ENCODE measurements around the gene IPP. TPM values are rescaled to one million over a fixed set of nuclear protein-coding genes. Genes with fewer than 3 reads are reported as not detected.
"Not testable (repeated sequence)": the region's sequence is repeated elsewhere in the genome, so short reads cannot be mapped to it uniquely, and the experiment has no call there.

The IPP gene
- total RNA-seq, 1 donor from 2014 or later, result 18.8 TPM

GRCh38 chr1:45678489-45678888, 72.0 kb downstream of the IPP start:
- DNase-seq (ENCODE audit: low read depth, low spot score), result no peak

GRCh38 chr1:45677751-45678245, 72.7 kb downstream of the IPP start:
- no peak overlapping the region for H3K4me3 Mint-ChIP-seq
- H3K4me1 Mint-ChIP-seq, result peaks cover 37% of the 10 kb centered on the region

More at GRCh38 chr1:45678489-45678888, 72.0 kb downstream of the IPP start:
- H3K4me1 Mint-ChIP-seq, result peaks cover 39% of the 10 kb centered on the region
- H3K9me3 Mint-ChIP-seq, result no peaks in the 10 kb centered on the region
- no peak overlapping the region for H3K27ac Mint-ChIP-seq (ENCODE audit: unreplicated experiment)
- H3K4me3 Mint-ChIP-seq, result no peak overlapping the region
- TF ChIP-seq CTCF (conservative IDR thresholded peaks at IDR 0.05), result no peak
- peaks cover 2% of the 10 kb centered on the region for H3K36me3 Mint-ChIP-seq (ENCODE audit: low read depth)
- H3K27me3 Mint-ChIP-seq (ENCODE audit: low read depth), result no peaks in the 10 kb centered on the region

DNA sequence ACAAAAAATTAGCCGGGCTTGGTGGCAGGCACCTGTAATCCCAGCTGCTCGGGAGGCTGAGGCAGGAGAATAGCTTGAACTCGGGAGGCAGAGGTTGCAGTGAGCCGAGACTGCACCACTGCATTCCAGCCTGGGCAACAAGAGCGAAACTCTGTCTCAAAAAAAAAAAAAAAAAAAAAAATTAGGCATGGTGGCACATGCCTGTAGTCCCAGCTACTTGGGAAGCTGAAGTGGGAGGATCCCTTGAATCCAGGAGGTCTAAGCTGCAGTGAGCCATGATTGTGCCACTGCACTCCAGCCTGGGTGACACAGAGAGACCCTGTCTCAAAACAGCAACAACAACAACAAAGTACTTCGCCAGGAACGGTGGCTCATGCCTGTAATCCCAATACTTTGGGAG, 73.9 kb downstream of the IPP start:
- not testable (repeated sequence) for H3K36me3 Mint-ChIP-seq (ENCODE audit: low read depth); H3K4me3 Mint-ChIP-seq; DNase-seq (ENCODE audit: low read depth, low spot score); H3K9me3 Mint-ChIP-seq; H3K27me3 Mint-ChIP-seq (ENCODE audit: low read depth); H3K27ac Mint-ChIP-seq (ENCODE audit: unreplicated experiment)
- peaks cover 26% of the 10 kb centered on the region for H3K4me1 Mint-ChIP-seq

More at GRCh38 chr1:45677751-45678245, 72.7 kb downstream of the IPP start:
- no peak overlapping the region for H3K27ac Mint-ChIP-seq (ENCODE audit: unreplicated experiment)
- no peaks in the 10 kb centered on the region for H3K9me3 Mint-ChIP-seq
- TF ChIP-seq CTCF (conservative IDR thresholded peaks at IDR 0.05), result no peak
- DNase-seq (ENCODE audit: low read depth, low spot score), result no peak
- H3K27me3 Mint-ChIP-seq (ENCODE audit: low read depth), result no peaks in the 10 kb centered on the region
- H3K36me3 Mint-ChIP-seq (ENCODE audit: low read depth), result peaks cover 2% of the 10 kb centered on the region

DNA sequence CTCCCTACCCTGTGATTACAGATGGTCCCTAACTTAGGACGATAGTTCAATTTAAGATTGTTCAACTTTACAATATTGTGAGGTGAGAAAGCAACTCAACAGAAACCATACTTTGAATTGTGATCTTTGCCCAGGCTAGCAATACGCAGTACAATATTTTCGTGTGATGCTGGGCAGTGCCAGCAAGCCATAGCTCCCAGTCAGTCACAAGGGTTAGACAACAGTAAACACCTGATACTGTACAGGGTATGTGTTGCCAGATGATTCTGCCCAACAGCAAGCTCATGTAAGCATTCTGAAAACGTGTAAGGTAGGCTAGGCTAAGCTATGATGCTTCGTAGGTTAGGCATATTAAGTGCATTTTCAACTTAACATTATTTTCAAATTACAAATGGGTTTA, 76.0 kb downstream of the IPP start:
- Mint-ChIP-seq H3K27ac (ENCODE audit: unreplicated experiment) (no peak overlapping the region), H3K4me1 (peaks cover 17% of the 10 kb centered on the region), H3K36me3 (ENCODE audit: low read depth) (peaks cover 2% of the 10 kb centered on the region), H3K9me3 (no peaks in the 10 kb centered on the region), H3K4me3 (no peak overlapping the region), H3K27me3 (ENCODE audit: low read depth) (no peaks in the 10 kb centered on the region)
- TF ChIP-seq CTCF (conservative IDR thresholded peaks at IDR 0.05), result no peak
- DNase-seq (ENCODE audit: low read depth, low spot score), result no peak

DNA sequence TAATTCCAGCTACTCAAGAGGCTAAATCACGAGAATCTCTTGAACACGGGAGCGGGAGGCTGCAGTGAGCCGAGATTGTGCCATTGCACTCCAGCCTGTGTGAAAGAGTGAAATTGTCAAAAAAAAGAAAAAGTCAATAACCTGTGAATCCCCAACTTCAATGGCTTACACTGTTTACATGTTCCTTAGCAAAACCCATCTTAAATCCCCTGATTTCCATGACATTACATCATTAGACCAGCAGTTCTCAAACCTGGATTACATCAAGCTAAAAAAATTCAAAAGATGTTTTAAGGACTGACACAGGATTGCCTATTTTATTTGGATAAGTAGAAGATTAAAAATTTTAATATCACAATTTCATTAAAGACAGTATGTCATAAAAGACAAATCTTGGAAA, 76.5 kb downstream of the IPP start:
- Mint-ChIP-seq H3K4me3 (no peak overlapping the region), H3K4me1 (peaks cover 14% of the 10 kb centered on the region), H3K27me3 (ENCODE audit: low read depth) (no peaks in the 10 kb centered on the region), H3K36me3 (ENCODE audit: low read depth) (peaks cover 2% of the 10 kb centered on the region), H3K27ac (ENCODE audit: unreplicated experiment) (no peak overlapping the region), H3K9me3 (no peaks in the 10 kb centered on the region)
- no peak for DNase-seq (ENCODE audit: low read depth, low spot score)
- TF ChIP-seq CTCF (conservative IDR thresholded peaks at IDR 0.05), result no peak

- Mint-ChIP-seq H3K4me3 (no peak overlapping the region), H3K36me3 (ENCODE audit: low read depth) (peaks cover 2% of the 10 kb centered on the region), H3K9me3 (no peaks in the 10 kb centered on the region), H3K27me3 (ENCODE audit: low read depth) (no peaks in the 10 kb centered on the region), H3K27ac (ENCODE audit: unreplicated experiment) (no peak overlapping the region), H3K4me1 (peaks cover 11% of the 10 kb centered on the region)
- no peak for DNase-seq (ENCODE audit: low read depth, low spot score)
- no peak for TF ChIP-seq CTCF (conservative IDR thresholded peaks at IDR 0.05)
These were observed 80.4 kb downstream of the IPP start for GRCh38 chr1:45669859-45670655.

All from neural crest cell (in vitro differentiated cells).